ENCODE data around the gene FCGR2B. TPM values are rescaled to one million over a fixed set of nuclear protein-coding genes. Genes with fewer than 3 reads are reported as not detected.
"Not testable (repeated sequence)": the region's sequence is repeated elsewhere in the genome, so short reads cannot be mapped to it uniquely, and the experiment has no call there.

The FCGR2B gene
- not detected in 2 replicates for total RNA-seq (2014; rRNA removed; shearing (Covaris generic))

- DNase-seq (ENCODE audit: low read depth): not testable (repeated sequence)
Measured at GRCh38 chr1:161662684-161663339, at the start of gene FCGR2B. FCGR2B (plus strand) TSS chr1:161663143; CDS start chr1:161663242, 99 bp downstream.

GRCh38 chr1:161616417-161616816, 46.5 kb upstream of the FCGR2B start:
- not testable (repeated sequence) for DNase-seq (ENCODE audit: low read depth)

DNA sequence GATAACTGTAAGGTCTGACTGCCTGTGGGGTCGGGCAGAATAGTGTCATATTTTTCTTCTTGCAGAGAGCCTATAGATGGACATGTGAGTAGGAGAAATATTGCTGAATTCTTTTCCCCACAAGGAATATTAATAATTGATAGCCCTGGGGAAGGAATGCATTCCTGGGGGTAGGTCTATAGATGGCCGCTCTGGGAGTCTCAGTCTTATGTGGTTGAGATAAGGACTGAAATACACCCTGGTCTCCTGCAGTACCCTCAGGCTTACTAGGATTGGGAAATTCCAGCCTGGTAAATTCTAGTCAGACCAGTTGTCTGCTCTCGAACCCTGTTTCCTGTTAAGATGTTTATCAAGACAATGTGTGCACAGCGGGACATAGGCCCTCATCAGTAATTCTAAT, 44.4 kb upstream of the FCGR2B start:
- not testable (repeated sequence) for DNase-seq (ENCODE audit: low read depth)

GRCh38 chr1:161620399-161620798, 42.5 kb upstream of the FCGR2B start:
- DNase-seq (ENCODE audit: low read depth): not testable (repeated sequence)

GRCh38 chr1:161621181-161622000, 41.6 kb upstream of the FCGR2B start:
- DNase-seq (ENCODE audit: low read depth): peak; percentile 88

DNA sequence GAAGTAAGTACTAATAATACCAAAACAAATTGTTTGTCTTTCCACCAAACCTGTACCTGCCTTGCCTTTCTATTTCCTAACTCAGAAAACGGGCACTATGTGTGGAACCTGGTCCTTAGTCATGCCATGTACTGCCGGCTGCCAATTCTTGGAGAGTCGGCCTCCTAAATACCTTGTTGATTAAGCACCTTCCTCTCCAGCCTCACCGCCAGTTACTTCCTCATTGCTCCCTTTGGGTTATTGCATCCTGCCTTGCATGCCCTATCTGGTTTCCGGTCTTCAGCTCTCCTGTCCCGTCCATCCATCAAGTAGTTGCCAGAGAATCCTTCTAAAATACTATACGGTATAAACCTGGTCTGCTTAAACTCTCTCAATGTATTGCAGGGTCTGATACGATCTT, 40.9 kb upstream of the FCGR2B start:
- peak; percentile 39 for DNase-seq (ENCODE audit: low read depth)

DNA sequence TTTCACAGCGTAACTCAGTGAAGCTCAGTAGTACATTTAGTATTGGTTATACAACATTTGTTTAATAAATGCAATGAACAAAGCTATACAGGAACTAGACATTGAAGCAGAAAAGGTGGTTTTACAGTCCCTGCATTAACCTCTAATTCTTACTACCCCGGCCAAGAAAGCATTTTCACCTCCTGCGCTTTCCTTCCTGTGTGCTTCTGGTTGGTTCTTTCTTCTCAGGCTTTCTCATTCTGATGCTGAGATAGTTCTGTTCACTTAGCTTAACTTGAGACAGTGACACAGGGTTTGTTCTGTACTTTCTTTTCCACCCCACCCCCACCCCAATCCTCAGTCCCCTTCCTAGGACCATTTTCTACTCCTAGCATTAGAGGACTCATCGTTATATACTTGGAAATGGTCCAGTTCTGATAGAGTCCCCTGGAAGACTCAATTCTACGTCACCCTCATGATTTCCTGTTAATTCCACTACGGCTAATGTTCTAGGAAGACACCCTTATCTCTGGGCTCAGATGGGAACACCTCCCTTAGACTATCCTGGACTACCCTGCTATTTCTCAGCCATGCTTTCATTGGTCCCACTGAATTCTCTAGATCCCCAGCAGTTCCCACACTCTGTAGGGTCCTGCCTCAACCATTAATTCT, 39.4 kb upstream of the FCGR2B start:
- DNase-seq (ENCODE audit: low read depth): not testable (repeated sequence)

DNA sequence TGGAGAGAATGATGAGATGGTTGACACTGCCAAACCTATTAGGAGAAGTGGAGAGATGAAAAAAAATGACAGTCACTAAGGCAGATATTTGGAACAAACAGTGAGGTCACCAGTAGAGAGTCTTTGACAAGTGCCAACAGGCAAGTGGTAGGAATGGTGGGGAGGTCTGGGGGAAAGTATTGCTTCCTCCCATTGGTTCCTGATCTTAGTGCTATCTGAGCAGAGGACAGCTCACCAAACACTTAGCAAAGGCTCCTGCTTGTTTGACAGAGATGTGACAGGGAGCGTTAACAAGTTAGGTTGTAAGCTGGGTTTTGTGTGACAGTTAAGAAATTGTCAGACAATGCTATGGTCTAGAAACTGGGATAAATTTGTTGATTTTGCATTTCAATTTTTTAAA, 38.3 kb upstream of the FCGR2B start:
- DNase-seq (ENCODE audit: low read depth): not testable (repeated sequence)

- DNase-seq (ENCODE audit: low read depth): not testable (repeated sequence)
Measured at GRCh38 chr1:161626445-161627146, 36.3 kb upstream of the FCGR2B start.

DNA sequence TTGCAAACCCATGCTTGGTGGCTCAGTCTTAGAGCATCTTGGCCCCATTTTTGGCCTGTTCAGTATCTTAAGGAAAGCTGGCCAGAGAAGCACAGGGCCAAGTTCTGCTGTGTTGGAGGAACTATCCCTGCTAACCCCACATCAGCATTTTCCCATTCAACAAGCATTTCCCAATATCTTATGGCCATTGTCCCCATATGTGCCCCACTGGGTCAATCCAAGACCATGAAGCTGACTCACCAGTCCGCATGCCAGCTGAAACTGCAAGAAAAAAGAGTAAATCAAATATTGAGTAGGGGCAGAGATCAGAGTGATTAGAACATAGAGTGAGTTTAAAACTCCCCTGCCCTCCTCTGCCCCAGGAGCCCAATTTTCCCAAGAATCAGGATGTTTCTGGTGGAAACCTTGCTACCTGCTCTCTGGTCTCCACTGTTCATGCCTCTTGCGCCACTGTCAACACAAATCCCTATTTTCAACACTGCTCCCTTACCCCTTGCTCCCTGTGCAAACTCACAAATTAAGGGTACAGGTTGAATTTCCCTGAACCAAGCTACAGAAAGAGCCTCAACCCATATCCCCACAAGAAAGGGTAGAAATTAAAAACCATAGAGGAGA, 32.7 kb upstream of the FCGR2B start:
- not testable (repeated sequence) for DNase-seq (ENCODE audit: low read depth)

GRCh38 chr1:161631076-161631475, 31.9 kb upstream of the FCGR2B start, which contains the start of gene FCGR3B:
FCGR3B (minus strand) TSS chr1:161631176; CDS start chr1:161631094, 82 bp downstream.
- DNase-seq (ENCODE audit: low read depth): no peak

DNA sequence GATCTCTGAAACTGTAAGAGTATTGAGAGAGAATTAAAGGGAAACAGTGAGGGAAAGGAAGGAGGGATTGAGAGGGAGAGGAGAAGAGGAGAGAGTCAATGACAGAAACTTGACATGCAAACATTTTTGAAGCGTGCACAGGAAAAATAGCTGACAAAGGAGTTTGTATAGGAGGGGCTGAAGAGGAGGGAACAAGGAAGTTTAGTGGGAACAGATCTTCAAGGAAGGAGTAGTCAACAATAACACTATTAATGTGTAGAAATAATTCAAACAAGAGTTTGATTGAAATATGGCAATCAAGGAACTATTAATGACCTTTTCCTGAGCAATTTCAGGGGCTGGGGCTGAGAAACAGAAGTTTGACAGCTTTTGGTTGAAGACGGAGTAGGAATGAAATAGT, 27.9 kb upstream of the FCGR2B start:
- not testable (repeated sequence) for DNase-seq (ENCODE audit: low read depth)

DNA sequence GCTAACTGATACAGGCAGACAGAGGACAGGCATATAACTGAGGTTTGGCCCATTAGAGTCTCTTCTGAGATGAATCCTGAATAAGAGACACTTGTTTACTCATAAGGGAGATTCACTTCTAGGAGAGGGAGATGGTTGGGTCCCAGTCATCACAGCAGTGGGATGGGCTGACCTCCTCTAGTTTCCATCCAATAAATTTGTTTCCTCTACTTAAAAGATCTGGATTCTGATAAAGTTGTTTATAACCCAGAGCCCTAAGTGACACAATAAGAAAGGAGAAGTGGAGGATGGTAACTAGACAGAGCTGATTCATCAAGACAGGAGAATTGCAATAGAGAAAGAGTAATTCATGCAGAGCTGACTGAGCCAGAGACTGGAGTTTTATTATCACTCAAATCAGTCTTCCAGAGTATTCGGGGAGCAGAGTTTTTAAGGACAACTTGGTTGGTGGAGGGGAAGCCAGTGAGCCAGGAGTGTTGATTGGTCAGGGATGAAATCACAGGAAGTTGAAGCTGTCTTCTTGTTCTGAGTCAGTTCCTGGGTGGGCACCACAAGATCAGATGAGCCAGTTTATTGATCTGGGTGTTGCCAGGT, 26.7 kb upstream of the FCGR2B start:
- not testable (repeated sequence) for DNase-seq (ENCODE audit: low read depth)

- DNase-seq (ENCODE audit: low read depth): not testable (repeated sequence)
Measured at GRCh38 chr1:161636976-161637375, 26.0 kb upstream of the FCGR2B start.

DNA sequence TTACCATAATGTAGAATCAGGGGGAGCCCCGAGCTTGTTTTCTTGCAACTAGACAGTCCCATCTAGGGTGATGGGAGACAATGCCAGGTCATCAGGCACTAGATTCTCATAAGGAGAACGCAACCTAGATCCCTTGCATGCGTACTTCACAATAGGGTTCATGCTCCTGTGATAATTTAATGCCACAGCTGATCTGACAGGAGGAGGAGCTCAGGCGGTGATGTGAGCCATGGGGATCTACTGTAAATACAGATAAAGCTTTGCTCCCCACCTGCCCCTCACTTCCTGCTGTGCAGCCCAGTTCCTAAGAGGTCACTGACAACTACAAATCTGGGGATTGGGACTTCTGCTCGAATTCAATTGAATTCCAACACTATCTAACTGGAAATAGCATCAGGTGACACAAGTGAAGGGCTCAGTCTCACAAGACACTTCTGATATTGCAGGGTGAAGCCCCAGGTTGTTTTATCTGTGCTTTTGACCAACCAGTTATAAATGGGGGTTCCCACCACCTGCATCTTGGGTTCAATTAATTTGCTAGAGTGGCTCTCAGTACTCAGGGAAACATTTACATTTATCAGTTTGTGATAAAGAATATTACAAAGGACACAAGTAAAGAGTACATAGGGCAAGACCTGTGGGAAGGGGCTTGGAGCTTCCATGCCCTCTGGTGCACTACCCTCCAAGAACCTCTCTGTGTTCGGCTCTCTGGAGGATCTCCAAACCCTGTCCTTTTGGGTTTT, 24.5 kb upstream of the FCGR2B start:
- DNase-seq (ENCODE audit: low read depth): not testable (repeated sequence)

DNA sequence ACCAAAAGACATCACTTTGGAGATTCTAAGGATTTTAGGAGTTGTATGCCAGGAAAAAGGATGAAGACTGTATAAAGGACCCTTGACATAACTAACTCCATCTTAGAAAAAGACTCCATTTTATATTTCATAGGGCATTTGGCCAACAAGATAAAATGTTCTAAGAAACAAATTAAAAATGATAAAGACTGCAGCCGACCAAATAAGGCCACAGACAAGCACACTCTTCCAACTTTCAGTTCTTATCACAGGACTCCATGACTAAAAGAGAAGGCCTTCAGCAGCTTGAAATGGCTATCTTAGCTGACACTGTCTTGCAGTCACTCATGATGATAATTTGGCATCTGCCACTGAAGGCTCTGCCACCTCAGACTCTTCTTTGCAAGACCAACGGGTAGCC, 23.7 kb upstream of the FCGR2B start:
- DNase-seq (ENCODE audit: low read depth): not testable (repeated sequence)

- not testable (repeated sequence) for DNase-seq (ENCODE audit: low read depth)
Measured at GRCh38 chr1:161642697-161643096, 20.2 kb upstream of the FCGR2B start.

DNA sequence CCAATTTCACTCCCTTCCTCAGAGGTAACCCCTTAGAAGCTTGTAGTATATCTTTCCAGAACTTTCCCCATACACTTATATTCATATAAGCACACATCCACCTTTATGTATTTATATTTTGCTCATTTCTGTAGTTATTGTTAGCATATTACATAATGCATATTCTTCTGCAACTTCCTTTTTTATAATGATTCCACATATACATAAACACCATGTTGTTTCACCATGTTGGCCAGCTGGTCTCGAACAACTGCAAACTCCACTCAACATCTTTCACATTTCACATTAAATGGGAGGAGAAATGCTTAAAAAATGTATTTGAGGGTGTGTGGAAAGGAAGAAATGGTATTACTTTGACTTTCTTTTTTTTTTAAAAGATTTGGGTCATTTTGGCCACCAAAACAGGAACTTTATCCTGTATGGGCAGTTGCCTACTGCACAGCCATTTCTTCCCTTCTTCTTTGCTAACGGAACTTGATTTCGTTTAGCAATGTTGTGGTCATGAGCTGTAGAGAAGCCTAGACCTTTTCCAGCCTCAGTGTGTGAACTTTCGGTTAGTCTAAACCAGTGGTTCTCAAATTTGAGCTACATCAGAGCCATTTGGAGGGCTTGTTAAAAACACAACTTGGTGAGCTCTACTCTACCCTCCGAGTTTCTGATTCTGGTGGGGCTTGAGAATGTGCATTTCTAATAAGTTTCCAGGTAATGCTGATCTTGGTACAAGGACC, 19.3 kb upstream of the FCGR2B start:
- DNase-seq (ENCODE audit: low read depth): not testable (repeated sequence)

- DNase-seq (ENCODE audit: low read depth): not testable (repeated sequence)
Measured at GRCh38 chr1:161644855-161645254, 18.1 kb upstream of the FCGR2B start.
